Thoracic aorta (tissue), 2 donors: Measurements from ENCODE around the gene FAM193A. TPM values are rescaled to one million over a fixed set of nuclear protein-coding genes. Genes with fewer than 3 reads are reported as not detected.

Source experiments
- ATAC-seq: fragments of 150-250 bp; one replicate; pipeline ENCODE4 v1.8.0; 2017; ENCODE audit warnings: low read depth; ENCODE audit not compliant: insufficient number of reproducible peaks, low FRiP score
- DNase-seq: peaks from one replicate; pipeline ENCODE4 v3.0.0-alpha.2; 2020; ENCODE audit warnings: low spot score
- H3K27ac ChIP-seq, 2 donors: fragments of 200-600 bp; sonication (generic); 1 replicate in 1 of 2; 2 replicates in 1 of 2; pipeline ENCODE4 v1.5.1; 2016; ENCODE audit warnings: mild to moderate bottlenecking in 2 of 2, moderate library complexity in 2 of 2
- H3K27me3 ChIP-seq: fragments of 200-600 bp; sonication (generic); replicated peaks from 2 replicates; pipeline ENCODE4 v1.6.0; 2016; ENCODE audit warnings: mild to moderate bottlenecking; ENCODE audit not compliant: insufficient read depth
- H3K36me3 ChIP-seq: fragments of 200-600 bp; sonication (generic); one replicate; pipeline ENCODE4 v1.5.1; 2016
- H3K4me1 ChIP-seq, 2 donors: fragments of 200-600 bp; sonication (generic); 1 replicate in 1 of 2; 2 replicates in 1 of 2; pipeline versions ENCODE4 v1.5.1 to v1.6.0; 2016; ENCODE audit warnings: low read depth in 2 of 2, mild to moderate bottlenecking in 1 of 2; ENCODE audit not compliant: control insufficient read depth in 1 of 2
- H3K4me3 ChIP-seq: fragments of 200-600 bp; sonication (generic); 2 replicates; pipeline ENCODE4 v1.5.1; 2016; ENCODE audit warnings: mild to moderate bottlenecking
- H3K9me3 ChIP-seq: fragments of 200-600 bp; sonication (generic); 2 replicates; pipeline ENCODE4 v1.5.1; 2016
- total RNA-seq, 2 donors: library from RNA; depleted of rRNA; stranded (reverse); fragments of >200 nt; gene quantifications; one replicate each; pipeline versions ENCODE4 v1.1.0 to v1.2.3, GENCODE V29; 2016
- TF ChIP-seq, protein P1 (sequence below): fragments of 200-600 bp; sonication (generic); IDR thresholded peaks from one replicate; pipeline ENCODE4 v1.5.1; 2019; ENCODE audit warnings: antibody characterized with exemption

FAM193A gene
- total RNA-seq, 2 donors from 2014 or later, result 22.3 to 42.9 TPM

DNA sequence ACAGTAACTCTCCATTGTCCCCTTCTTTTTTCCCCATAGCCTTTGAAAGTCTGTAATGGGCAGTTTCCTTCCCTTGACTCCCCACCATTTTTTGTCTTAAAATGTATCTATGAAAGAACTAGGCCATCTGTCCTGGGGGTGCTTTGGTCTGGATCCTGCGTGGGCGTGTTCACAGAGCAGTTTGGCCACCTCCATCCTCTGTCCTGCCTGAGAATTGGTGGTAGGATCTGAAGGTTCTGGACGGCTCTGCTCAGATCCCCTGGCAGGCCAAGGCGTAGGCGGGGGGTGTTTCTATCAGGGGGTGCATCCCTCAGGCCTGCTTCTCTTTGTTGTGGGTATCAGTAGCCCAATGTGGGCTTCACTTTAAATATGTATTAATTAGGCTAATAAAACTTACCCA is 107.1 kb downstream of the FAM193A start:
- Histone ChIP-seq H3K27ac (no peak overlapping the region), H3K4me1 (no peaks in the 10 kb centered on the region), H3K4me3 (no peak overlapping the region), H3K36me3 (peaks cover 51% of the 10 kb centered on the region), H3K9me3 (no peaks in the 10 kb centered on the region), H3K27me3 (no peaks in the 10 kb centered on the region)
- DNase-seq (no peak), ATAC-seq (no peak)
- TF ChIP-seq, protein P1, sequence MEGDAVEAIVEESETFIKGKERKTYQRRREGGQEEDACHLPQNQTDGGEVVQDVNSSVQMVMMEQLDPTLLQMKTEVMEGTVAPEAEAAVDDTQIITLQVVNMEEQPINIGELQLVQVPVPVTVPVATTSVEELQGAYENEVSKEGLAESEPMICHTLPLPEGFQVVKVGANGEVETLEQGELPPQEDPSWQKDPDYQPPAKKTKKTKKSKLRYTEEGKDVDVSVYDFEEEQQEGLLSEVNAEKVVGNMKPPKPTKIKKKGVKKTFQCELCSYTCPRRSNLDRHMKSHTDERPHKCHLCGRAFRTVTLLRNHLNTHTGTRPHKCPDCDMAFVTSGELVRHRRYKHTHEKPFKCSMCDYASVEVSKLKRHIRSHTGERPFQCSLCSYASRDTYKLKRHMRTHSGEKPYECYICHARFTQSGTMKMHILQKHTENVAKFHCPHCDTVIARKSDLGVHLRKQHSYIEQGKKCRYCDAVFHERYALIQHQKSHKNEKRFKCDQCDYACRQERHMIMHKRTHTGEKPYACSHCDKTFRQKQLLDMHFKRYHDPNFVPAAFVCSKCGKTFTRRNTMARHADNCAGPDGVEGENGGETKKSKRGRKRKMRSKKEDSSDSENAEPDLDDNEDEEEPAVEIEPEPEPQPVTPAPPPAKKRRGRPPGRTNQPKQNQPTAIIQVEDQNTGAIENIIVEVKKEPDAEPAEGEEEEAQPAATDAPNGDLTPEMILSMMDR, result no peak

DNA sequence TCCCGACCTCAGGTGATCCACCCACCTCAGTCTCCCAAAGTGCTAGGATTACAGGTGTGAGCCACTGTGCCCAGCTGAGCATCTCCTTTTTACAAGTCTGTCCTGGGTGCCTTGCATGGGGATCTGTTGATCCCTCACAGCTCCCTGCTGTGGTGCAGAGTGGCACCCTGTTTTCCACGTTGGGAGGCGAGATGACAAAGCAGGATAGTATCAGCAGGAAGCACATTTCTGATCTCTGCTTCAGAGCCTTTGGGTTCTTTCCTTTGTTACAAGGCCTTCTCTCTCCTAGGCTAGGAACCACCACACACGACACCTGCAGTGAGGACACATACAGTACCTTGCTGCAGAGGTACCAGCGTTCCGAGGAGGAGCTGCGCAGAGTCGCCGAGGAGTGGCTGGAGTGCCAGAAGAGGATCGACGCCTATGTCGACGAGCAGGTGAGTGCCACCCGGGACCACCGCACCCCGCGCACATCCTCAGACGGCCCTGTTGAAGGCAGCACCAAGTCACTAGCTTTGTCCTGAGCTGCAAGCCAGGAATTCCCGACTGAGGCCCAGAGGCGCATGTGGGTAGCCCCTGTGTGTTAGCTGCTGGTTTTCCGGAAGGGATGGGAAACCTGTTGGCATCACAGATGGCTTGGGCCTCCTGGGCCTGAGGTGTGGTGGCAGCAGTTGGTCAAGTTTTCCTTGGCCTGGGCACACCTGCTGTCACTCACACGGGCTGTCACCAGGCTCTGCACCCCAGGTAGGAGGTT is 110.1 kb downstream of the FAM193A start:
- no peak for DNase-seq

DNA sequence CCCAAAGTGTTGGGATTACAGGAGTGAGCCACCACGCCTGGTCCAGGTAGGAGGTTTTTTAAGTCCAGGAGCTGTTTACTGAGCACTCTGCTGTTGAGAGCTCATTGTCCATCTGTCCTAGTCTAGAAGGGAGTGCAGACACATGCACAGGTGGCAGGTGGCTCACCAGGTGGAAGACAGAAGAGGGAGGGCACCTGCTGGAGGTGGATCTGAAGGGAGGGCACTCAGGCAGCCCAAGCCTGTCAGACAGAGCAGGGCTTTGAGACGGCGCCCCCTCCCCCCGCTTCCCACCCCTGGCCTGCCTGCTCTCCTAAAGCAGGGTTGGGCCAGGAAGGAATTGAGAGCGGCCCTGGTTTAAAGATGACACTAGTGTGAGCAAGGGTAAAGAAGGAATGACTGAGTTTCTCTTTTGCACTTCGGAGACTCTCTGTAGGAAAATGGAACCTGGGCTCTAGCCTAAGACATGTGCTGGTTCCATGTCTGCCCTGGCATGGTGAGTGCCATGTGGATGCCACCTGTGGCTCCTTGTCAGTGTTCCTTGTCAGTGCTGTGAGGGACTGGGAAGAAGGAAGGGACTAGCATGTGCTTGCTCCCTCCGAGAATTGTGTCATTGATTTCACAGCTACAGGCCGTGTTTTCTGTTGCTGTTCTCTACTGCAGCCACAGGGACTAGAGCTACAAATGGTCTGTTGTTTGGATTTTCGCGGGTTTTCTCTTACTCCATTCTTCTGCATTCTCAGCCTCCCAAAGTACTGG is 111.1 kb downstream of the FAM193A start:
- no peaks in the 10 kb centered on the region for H3K27me3 ChIP-seq
- no peak overlapping the region for H3K27ac ChIP-seq
- TF ChIP-seq, protein P1, result no peak
- H3K4me1 ChIP-seq, result no peaks in the 10 kb centered on the region
- no peak overlapping the region for H3K4me3 ChIP-seq
- no peak for ATAC-seq
- H3K9me3 ChIP-seq, result no peaks in the 10 kb centered on the region
- no peak for DNase-seq
- H3K36me3 ChIP-seq, result peaks cover 41% of the 10 kb centered on the region

More for the DNA sequence above, 110.1 kb downstream of the FAM193A start:
- H3K9me3 ChIP-seq, result no peaks in the 10 kb centered on the region
- H3K27me3 ChIP-seq, result no peaks in the 10 kb centered on the region
- ATAC-seq, result no peak
- H3K4me1 ChIP-seq, result no peaks in the 10 kb centered on the region
- TF ChIP-seq, protein P1, result no peak
- no peak overlapping the region for H3K27ac ChIP-seq
- H3K4me3 ChIP-seq, result no peak overlapping the region
- peaks cover 41% of the 10 kb centered on the region for H3K36me3 ChIP-seq

DNA sequence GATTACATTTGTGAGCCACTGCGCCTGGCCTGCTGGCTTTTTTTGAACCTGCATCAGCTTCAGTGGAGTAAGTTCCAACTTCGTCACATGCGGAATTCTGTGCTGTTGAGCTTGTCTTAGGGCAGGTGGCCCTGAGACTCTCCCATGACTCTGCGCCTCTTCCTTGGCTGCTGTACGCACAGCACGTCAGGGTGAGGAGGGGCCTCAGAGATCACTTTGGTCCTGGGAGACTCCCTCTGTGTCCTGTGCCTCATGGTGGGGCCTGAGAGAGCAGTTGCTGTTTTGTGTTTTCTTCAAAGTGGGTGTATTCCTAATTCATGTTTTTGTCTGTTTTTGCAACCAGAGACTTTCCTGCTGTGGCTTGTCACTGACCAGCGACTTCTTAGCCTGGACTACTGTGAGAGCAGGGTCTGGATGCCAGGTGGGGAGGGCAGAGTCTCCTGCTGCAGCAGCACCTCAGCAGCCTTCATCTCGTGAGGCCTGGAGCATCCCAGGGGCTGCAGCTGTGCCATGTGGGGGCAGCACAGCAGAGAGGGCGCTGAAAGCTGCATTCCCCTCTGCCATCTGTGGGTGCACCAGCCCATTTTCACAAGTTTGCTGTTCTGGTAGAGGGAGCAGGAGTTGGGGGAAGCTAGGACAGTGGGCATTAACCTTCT is 111.8 kb downstream of the FAM193A start:
- Histone ChIP-seq H3K4me1 (no peaks in the 10 kb centered on the region), H3K27me3 (no peaks in the 10 kb centered on the region), H3K27ac (no peak overlapping the region), H3K36me3 (peaks cover 41% of the 10 kb centered on the region), H3K9me3 (no peaks in the 10 kb centered on the region), H3K4me3 (no peak overlapping the region)
- TF ChIP-seq, protein P1, result no peak
- ATAC-seq (no peak), DNase-seq (no peak)

DNA sequence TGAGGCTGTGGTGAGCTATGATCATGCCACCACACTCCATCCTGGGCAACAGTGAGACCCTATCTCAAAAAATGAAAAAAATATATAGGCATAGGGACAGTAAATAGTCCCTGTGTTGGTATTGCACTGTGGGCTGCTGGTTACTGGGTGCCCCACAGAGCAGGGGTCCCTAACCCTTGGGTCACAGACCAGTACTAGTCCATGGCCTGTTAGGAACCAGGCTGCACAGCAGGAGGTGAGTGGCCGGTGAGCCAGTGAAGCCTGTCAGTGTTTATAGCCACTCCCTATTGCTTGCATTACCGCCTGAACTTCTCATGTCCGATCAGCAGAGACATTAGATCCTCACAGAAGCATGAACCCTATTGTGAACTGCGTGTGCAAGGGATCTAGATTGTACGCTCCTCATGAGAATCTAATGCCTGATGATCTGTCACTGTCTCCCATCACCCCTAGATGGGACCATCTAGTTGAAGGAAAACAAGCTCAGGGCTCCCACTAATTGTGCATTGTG is 113.2 kb downstream of the FAM193A start:
- DNase-seq (no peak), ATAC-seq (no peak)
- Histone ChIP-seq H3K4me1 (no peaks in the 10 kb centered on the region), H3K4me3 (no peak overlapping the region), H3K9me3 (no peaks in the 10 kb centered on the region), H3K27ac (no peak overlapping the region), H3K36me3 (peaks cover 31% of the 10 kb centered on the region), H3K27me3 (no peaks in the 10 kb centered on the region)
- TF ChIP-seq, protein P1, result no peak
